Progenitor cell of endocrine pancreas (in vitro differentiated cells): ENCODE results near the gene NAB1. TPM values are rescaled to one million over a fixed set of nuclear protein-coding genes. Genes with fewer than 3 reads are reported as not detected.
"Not testable (repeated sequence)": the region's sequence is repeated elsewhere in the genome, so short reads cannot be mapped to it uniquely, and the experiment has no call there.

Source experiments
- DNase-seq: peaks from one replicate; pipeline ENCODE4 v3.0.0; 2021; ENCODE audit warnings: low spot score; ENCODE audit not compliant: unreplicated experiment
- H3K27ac Mint-ChIP-seq: 2 replicates; pipeline ENCODE4 v1.8.0; 2021; ENCODE audit warnings: mild to moderate bottlenecking, moderate library complexity, mixed read lengths
- H3K27me3 Mint-ChIP-seq: 2 replicates; pipeline ENCODE4 v1.8.0; 2021; ENCODE audit warnings: mixed read lengths
- H3K36me3 Mint-ChIP-seq: 2 replicates; pipeline ENCODE4 v1.8.0; 2022; ENCODE audit warnings: mixed read lengths; ENCODE audit not compliant: insufficient read depth
- H3K4me1 Mint-ChIP-seq: 2 replicates; pipeline ENCODE4 v1.8.0; 2021; ENCODE audit warnings: low read depth, mixed read lengths
- H3K4me3 Mint-ChIP-seq: 2 replicates; pipeline ENCODE4 v1.8.0; 2021; ENCODE audit warnings: low read depth, mild to moderate bottlenecking, moderate library complexity, mixed read lengths
- H3K9me3 Mint-ChIP-seq: 2 replicates; pipeline ENCODE4 v1.8.0; 2021; ENCODE audit warnings: low read depth, mixed read lengths
- total RNA-seq: library from RNA; stranded (reverse); gene quantifications from 2 replicates; pipeline ENCODE4 v1.2.1, GENCODE V29; 2021
- TF ChIP-seq, protein P1 (sequence below): fragments of 200-600 bp; sonication (generic); IDR thresholded peaks from one replicate; pipeline ENCODE4 v1.5.0; 2021; ENCODE audit warnings: antibody characterized with exemption, mild to moderate bottlenecking; ENCODE audit not compliant: unreplicated experiment

Gene NAB1
- total RNA-seq, 1 donor from 2014 or later, result 64.1 TPM

GRCh38 chr2:190607014-190607597, 41.8 kb upstream of the NAB1 start:
- peaks cover 10% of the 10 kb centered on the region for H3K36me3 Mint-ChIP-seq
- H3K27ac Mint-ChIP-seq, result peak overlapping the region; percentile 75
- peaks cover 23% of the 10 kb centered on the region for H3K4me1 Mint-ChIP-seq
- H3K4me3 Mint-ChIP-seq, result no peak overlapping the region
- TF ChIP-seq, protein P1, sequence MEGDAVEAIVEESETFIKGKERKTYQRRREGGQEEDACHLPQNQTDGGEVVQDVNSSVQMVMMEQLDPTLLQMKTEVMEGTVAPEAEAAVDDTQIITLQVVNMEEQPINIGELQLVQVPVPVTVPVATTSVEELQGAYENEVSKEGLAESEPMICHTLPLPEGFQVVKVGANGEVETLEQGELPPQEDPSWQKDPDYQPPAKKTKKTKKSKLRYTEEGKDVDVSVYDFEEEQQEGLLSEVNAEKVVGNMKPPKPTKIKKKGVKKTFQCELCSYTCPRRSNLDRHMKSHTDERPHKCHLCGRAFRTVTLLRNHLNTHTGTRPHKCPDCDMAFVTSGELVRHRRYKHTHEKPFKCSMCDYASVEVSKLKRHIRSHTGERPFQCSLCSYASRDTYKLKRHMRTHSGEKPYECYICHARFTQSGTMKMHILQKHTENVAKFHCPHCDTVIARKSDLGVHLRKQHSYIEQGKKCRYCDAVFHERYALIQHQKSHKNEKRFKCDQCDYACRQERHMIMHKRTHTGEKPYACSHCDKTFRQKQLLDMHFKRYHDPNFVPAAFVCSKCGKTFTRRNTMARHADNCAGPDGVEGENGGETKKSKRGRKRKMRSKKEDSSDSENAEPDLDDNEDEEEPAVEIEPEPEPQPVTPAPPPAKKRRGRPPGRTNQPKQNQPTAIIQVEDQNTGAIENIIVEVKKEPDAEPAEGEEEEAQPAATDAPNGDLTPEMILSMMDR, result no peak
- peaks cover 13% of the 10 kb centered on the region for H3K9me3 Mint-ChIP-seq
- H3K27me3 Mint-ChIP-seq, result peaks cover under 1% of the 10 kb centered on the region
- DNase-seq, result no peak

GRCh38 chr2:190607657-190608357, 41.1 kb upstream of the NAB1 start:
- Mint-ChIP-seq H3K27ac (peak overlapping the region; percentile 80), H3K9me3 (peaks cover 13% of the 10 kb centered on the region), H3K36me3 (peaks cover 10% of the 10 kb centered on the region), H3K4me1 (peaks cover 23% of the 10 kb centered on the region), H3K27me3 (no peaks in the 10 kb centered on the region), H3K4me3 (no peak overlapping the region)
- TF ChIP-seq, protein P1, result no peak
- DNase-seq, result no peak

- Mint-ChIP-seq H3K4me1 (peaks cover 23% of the 10 kb centered on the region), H3K27ac (peak overlapping the region; percentile 81), H3K9me3 (peaks cover 13% of the 10 kb centered on the region)
- not testable (repeated sequence) for H3K4me3 Mint-ChIP-seq, H3K27me3 Mint-ChIP-seq, H3K36me3 Mint-ChIP-seq, DNase-seq
Measured at GRCh38 chr2:190608863-190609262, 40.0 kb upstream of the NAB1 start.

DNA sequence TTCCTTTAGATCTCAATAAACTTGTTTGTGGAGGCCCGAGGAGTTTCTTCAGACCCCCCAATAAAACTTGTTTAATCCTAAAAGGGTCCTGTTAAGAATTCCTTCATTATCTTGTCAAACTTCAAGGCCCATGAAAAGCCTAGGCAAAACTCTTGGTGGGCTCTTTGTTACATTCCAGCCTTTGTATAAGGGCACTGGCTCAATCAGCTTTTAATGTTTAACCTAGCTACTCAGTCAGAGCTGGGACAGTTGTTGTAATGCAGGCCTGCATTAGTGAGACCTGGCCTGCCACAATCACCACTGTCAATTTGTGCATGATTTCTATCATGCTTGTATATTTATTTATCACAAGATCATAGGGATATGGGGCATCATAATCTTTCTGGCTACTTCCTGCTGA, 39.5 kb upstream of the NAB1 start:
- DNase-seq, H3K4me3 Mint-ChIP-seq, H3K27me3 Mint-ChIP-seq, H3K36me3 Mint-ChIP-seq: not testable (repeated sequence)
- Mint-ChIP-seq H3K4me1 (peaks cover 23% of the 10 kb centered on the region), H3K27ac (peak overlapping the region; percentile 89), H3K9me3 (peaks cover 11% of the 10 kb centered on the region)

GRCh38 chr2:190610528-190610927, 38.4 kb upstream of the NAB1 start:
- H3K4me3 Mint-ChIP-seq, H3K27ac Mint-ChIP-seq, H3K27me3 Mint-ChIP-seq, DNase-seq, H3K36me3 Mint-ChIP-seq: not testable (repeated sequence)
- Mint-ChIP-seq H3K4me1 (peaks cover 23% of the 10 kb centered on the region), H3K9me3 (peaks cover 11% of the 10 kb centered on the region)

DNA sequence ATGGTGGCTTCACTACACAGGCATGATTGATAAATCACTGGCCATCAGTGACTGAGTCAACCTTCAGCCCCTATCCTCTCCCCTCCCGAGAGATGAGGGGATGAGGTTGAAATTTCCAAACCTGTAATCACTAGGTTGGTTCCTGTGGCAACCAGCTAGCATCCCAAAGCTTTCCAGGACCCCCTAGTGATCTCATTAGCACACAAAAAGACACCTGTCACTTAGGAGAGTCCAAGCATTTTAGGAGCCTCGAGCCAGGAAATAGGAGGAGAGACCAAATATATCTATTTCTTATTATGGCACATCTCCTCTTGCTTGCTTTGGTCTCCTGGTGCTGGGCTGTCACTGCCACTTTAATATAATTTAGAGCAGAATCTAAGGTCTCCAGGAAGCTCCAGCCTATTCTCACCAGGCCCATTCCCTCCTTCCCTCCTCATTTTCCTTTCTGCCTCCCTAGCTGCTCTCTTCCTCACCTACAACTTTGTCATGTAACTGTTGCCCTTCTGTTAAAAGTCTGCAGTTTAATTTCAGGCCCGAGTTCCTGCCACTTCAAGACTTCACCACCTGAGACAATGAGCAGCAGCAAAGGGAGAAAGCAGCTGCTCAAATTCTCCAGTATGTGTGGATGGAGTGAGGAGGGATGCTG, 33.2 kb upstream of the NAB1 start:
- Mint-ChIP-seq H3K9me3 (peaks cover 10% of the 10 kb centered on the region), H3K4me3 (no peak overlapping the region), H3K27ac (no peak overlapping the region), H3K27me3 (no peaks in the 10 kb centered on the region), H3K36me3 (peaks cover 5% of the 10 kb centered on the region), H3K4me1 (peaks cover 8% of the 10 kb centered on the region)
- DNase-seq, result no peak
- TF ChIP-seq, protein P1, result no peak
